SH-SY5Y (cell line): ENCODE data around the gene SDC3.

Experiments used
- GATA2 ChIP-seq: IDR thresholded peaks from 2 replicates; pipeline ENCODE4 v1.6.1; 2011; ENCODE audit warnings: mild to moderate bottlenecking, low read depth, low read length
- GATA3 ChIP-seq: IDR thresholded peaks from 2 replicates; pipeline ENCODE4 v1.6.1; 2011; ENCODE audit warnings: low read depth, mild to moderate bottlenecking, low read length, moderate library complexity

GRCh38 chr1:30846587-30846986 is 62.0 kb downstream of the SDC3 start:
- TF ChIP-seq GATA2, result no peak
- no peak for TF ChIP-seq GATA3
